ENCODE data around the gene KLHL3. TPM values are rescaled to one million over a fixed set of nuclear protein-coding genes. Genes with fewer than 3 reads are reported as not detected.

Gene KLHL3
- total RNA-seq, 1 experiment from 2014 or later = 15.7 TPM

GRCh38 chr5:137613554-137614265 is 122.2 kb downstream of the KLHL3 start:
- H3K27me3 Mint-ChIP-seq (ENCODE audit: low read depth) = no peaks in the 10 kb centered on the region
- 0 out of 2 replicates have a peak, but pooled peaks cover 2% of the 10 kb centered on the region for H3K4me1 Mint-ChIP-seq
- TF ChIP-seq NR1H2 (CRISPR knock-in tag; IDR thresholded peaks at IDR 0.05) (no peak), ZNF512 (CRISPR knock-in tag; IDR thresholded peaks at IDR 0.05; ENCODE audit: borderline replicate concordance) (no peak), ZNF317 (CRISPR knock-in tag; IDR thresholded peaks at IDR 0.05; ENCODE audit: borderline replicate concordance, low read depth) (no peak), ERG (CRISPR knock-in tag; IDR thresholded peaks at IDR 0.05) (no peak), ETV6 (CRISPR knock-in tag; IDR thresholded peaks at IDR 0.05) (no peak), ELF4 (CRISPR knock-in tag; IDR thresholded peaks at IDR 0.05; ENCODE audit: low read depth) (no peak), TEAD4 (CRISPR knock-in tag; IDR thresholded peaks at IDR 0.05) (no peak), CBFB (CRISPR knock-in tag; IDR thresholded peaks at IDR 0.05; ENCODE audit: low read depth) (no peak), CDX4 (CRISPR knock-in tag; IDR thresholded peaks at IDR 0.05; ENCODE audit: borderline replicate concordance) (no peak), NFYB (CRISPR knock-in tag; conservative IDR thresholded peaks at IDR 0.05; ENCODE audit: low read depth) (no peak), MLX (CRISPR knock-in tag; IDR thresholded peaks at IDR 0.05) (no peak), ZNF121 (CRISPR knock-in tag; IDR thresholded peaks at IDR 0.05) (no peak), MYBL2 (CRISPR knock-in tag; IDR thresholded peaks at IDR 0.05) (no peak), ZBTB21 (CRISPR knock-in tag; IDR thresholded peaks at IDR 0.05; ENCODE audit: borderline replicate concordance) (no peak), GABPB1 (CRISPR knock-in tag; IDR thresholded peaks at IDR 0.05) (no peak), ESRRA (CRISPR knock-in tag; IDR thresholded peaks at IDR 0.05; ENCODE audit: borderline replicate concordance) (no peak)
- TF ChIP-seq, protein P1, sequence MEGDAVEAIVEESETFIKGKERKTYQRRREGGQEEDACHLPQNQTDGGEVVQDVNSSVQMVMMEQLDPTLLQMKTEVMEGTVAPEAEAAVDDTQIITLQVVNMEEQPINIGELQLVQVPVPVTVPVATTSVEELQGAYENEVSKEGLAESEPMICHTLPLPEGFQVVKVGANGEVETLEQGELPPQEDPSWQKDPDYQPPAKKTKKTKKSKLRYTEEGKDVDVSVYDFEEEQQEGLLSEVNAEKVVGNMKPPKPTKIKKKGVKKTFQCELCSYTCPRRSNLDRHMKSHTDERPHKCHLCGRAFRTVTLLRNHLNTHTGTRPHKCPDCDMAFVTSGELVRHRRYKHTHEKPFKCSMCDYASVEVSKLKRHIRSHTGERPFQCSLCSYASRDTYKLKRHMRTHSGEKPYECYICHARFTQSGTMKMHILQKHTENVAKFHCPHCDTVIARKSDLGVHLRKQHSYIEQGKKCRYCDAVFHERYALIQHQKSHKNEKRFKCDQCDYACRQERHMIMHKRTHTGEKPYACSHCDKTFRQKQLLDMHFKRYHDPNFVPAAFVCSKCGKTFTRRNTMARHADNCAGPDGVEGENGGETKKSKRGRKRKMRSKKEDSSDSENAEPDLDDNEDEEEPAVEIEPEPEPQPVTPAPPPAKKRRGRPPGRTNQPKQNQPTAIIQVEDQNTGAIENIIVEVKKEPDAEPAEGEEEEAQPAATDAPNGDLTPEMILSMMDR (IDR thresholded peaks at IDR 0.05) = no peak
- TF ChIP-seq, protein P2, sequence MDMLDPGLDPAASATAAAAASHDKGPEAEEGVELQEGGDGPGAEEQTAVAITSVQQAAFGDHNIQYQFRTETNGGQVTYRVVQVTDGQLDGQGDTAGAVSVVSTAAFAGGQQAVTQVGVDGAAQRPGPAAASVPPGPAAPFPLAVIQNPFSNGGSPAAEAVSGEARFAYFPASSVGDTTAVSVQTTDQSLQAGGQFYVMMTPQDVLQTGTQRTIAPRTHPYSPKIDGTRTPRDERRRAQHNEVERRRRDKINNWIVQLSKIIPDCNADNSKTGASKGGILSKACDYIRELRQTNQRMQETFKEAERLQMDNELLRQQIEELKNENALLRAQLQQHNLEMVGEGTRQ (CRISPR knock-in tag; IDR thresholded peaks at IDR 0.05) = no peak

DNA sequence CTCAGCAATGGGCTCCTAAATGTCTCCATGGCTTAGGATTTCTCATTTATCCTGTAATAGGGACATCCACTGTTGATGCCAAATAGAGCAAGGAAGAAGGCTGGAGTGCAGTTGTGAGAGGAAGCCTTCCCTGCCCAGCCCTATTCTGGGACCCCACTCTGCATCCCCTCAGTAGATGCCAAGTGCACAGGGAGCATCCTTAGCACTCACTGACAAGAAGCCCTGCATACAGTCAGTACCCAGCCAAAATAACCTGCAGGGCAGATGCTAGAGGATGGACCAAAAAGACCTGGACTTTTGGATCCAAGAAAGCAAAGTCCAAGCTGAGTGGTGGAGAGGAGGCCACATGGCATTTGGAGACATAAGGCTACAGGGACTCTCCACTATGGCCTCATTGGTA is 123.3 kb downstream of the KLHL3 start:
- DNase-seq (ENCODE audit: low spot score) (no peak), ATAC-seq (no peak)
- no peaks in the 10 kb centered on the region for H3K27me3 Mint-ChIP-seq (ENCODE audit: low read depth)
- ChIA-PET POLR2A (no interaction called here), CTCF (interaction anchor here (1.4 to 4.3 kb wide), 2 partner anchors 17 to 48 kb away, joined by 7 to 22 read pairs; no protein-coding TSS in a partner anchor)
- no peaks in the 10 kb centered on the region for H3K9me3 Mint-ChIP-seq
- 0 out of 2 replicates have a peak, but pooled peaks cover 2% of the 10 kb centered on the region for H3K4me1 Mint-ChIP-seq
- H3K36me3 Mint-ChIP-seq = no peaks in the 10 kb centered on the region
- no peak overlapping the region for H3K4me3 Mint-ChIP-seq
- H3K27ac Mint-ChIP-seq = no peak overlapping the region
- TF ChIP-seq JAZF1 (CRISPR knock-in tag; IDR thresholded peaks at IDR 0.05) (no peak), ERG (CRISPR knock-in tag; IDR thresholded peaks at IDR 0.05) (no peak), E2F5 (CRISPR knock-in tag; IDR thresholded peaks at IDR 0.05) (no peak), GABPB1 (CRISPR knock-in tag; IDR thresholded peaks at IDR 0.05) (no peak), ZBTB43 (CRISPR knock-in tag; IDR thresholded peaks at IDR 0.05) (no peak)
- TF ChIP-seq, protein P3, sequence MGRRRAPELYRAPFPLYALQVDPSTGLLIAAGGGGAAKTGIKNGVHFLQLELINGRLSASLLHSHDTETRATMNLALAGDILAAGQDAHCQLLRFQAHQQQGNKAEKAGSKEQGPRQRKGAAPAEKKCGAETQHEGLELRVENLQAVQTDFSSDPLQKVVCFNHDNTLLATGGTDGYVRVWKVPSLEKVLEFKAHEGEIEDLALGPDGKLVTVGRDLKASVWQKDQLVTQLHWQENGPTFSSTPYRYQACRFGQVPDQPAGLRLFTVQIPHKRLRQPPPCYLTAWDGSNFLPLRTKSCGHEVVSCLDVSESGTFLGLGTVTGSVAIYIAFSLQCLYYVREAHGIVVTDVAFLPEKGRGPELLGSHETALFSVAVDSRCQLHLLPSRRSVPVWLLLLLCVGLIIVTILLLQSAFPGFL (CRISPR knock-in tag; IDR thresholded peaks at IDR 0.05; ENCODE audit: borderline replicate concordance) = no peak

More at GRCh38 chr5:137613554-137614265, 122.2 kb downstream of the KLHL3 start:
- ATAC-seq (no peak), DNase-seq (ENCODE audit: low spot score) (no peak)
- H3K4me3 Mint-ChIP-seq = no peak overlapping the region
- H3K27ac Mint-ChIP-seq = no peak overlapping the region
- no peaks in the 10 kb centered on the region for H3K9me3 Mint-ChIP-seq
- H3K36me3 Mint-ChIP-seq = no peaks in the 10 kb centered on the region
- ChIA-PET CTCF (interaction anchor here (1.2 to 4.3 kb wide), 2 partner anchors 9 to 16 kb away, joined by 4 to 22 read pairs; no protein-coding TSS in a partner anchor), POLR2A (no interaction called here)
